Thyroid gland (tissue), 4 donors: Measurements from ENCODE around the gene DGKH. TPM values are rescaled to one million over a fixed set of nuclear protein-coding genes. Genes with fewer than 3 reads are reported as not detected.

Experiments
- DNase-seq, 2 donors: peaks; one replicate each; pipeline ENCODE4 v3.0.0-alpha.2; 2019
- H3K27ac ChIP-seq, 3 donors: fragments of 200-600 bp; sonication (generic); 1 replicate in 2 of 3; 2 replicates in 1 of 3; pipeline ENCODE4 v1.5.1; 2016 to 2019; ENCODE audit warnings: mild to moderate bottlenecking in 1 of 3, moderate library complexity in 1 of 3
- H3K27me3 ChIP-seq: fragments of 200-600 bp; sonication (generic); one replicate; pipeline ENCODE4 v1.5.1; 2019
- H3K36me3 ChIP-seq, 2 donors: fragments of 200-600 bp; sonication (generic); one replicate each; pipeline ENCODE4 v1.5.1; 2016 to 2019
- H3K4me1 ChIP-seq, 2 donors: fragments of 200-600 bp; sonication (generic); one replicate each; pipeline ENCODE4 v1.5.1; 2017 to 2019
- H3K4me3 ChIP-seq, 3 donors: fragments of 200-600 bp; sonication (generic); replicated peaks in 1 of 3; 1 replicate in 2 of 3; 2 replicates in 1 of 3; pipeline ENCODE4 v1.5.1; 2016; ENCODE audit warnings: mild to moderate bottlenecking in 1 of 3
- H3K9me3 ChIP-seq: fragments of 200-600 bp; sonication (generic); one replicate; pipeline ENCODE4 v1.5.1; 2017
- CTCF ChIP-seq, 6 experiments: fragments of 200-600 bp in 3 of 6; fragments of 450-650 bp in 3 of 6; sonication (generic) in 3 of 6; IDR thresholded peaks; one replicate each; pipeline ENCODE4 v1.5.1; 2016 to 2019; ENCODE audit warnings: antibody characterized with exemption in 6 of 6, mild to moderate bottlenecking in 2 of 6, inconsistent platforms in 1 of 6, moderate library complexity in 1 of 6
- POLR2A ChIP-seq, 2 donors: fragments of 450-650 bp; IDR thresholded peaks; one replicate each; pipeline ENCODE4 v1.6.1; 2017; ENCODE audit warnings: antibody characterized with exemption in 2 of 2, mild to moderate bottlenecking in 2 of 2, moderate library complexity in 1 of 2
- WGBS, 2 donors: methylation state at CpG; one replicate each; pipeline ENCODE4 v1.1.5; 2017; 5-methylcytosine and 5-hydroxymethylcytosine counted together
- intact Hi-C: fragments of 100-400 bp; cut with DNase I; formaldehyde crosslinking; loops from one replicate; pipeline ENCODE4 v1.15.1; 2023
- total RNA-seq, 4 donors: library from RNA; depleted of rRNA; stranded (reverse); fragments of >200 nt; gene quantifications; one replicate each; pipeline ENCODE4 v1.2.3, GENCODE V29; 2016

DGKH gene
- total RNA-seq, 4 donors from 2014 or later = 7.9 to 15.9 (median 12.4) TPM

DNA sequence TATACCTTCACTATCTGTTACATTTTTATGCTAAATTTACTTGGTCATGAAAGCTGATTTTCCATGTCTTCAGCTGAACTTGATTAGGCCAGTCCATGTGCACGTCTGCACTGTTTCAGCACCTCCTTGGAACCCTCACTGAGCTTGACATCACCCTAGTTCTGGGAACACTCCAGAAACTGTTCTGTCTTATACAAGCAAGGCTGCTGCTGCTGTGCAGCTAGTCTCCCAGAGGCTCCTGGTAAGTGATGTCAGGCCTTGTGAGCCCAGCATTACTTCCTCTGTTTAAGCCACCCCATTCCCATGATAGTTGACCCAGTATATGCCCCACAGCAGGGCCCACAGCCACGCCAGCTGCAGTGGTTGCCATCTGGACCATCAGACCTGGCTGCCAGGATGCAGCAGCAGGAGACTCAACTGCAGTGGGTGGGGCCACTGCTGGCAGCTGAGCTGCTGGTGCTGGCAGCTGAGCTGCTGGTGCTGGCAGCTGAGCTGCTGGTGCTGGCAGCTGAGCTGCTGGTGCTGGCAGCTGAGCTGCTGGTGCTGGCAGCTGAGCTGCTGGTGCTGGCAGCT lies 133.0 kb downstream of the DGKH start:
- Histone ChIP-seq H3K4me3 (no peak overlapping the region), H3K9me3 (no peaks in the 10 kb centered on the region), H3K27me3 (no peaks in the 10 kb centered on the region), H3K36me3 (peaks cover 0 to 4% of the 10 kb centered on the region in 2 donors), H3K27ac (no peak overlapping the region), H3K4me1 (no peaks in the 10 kb centered on the region)
- intact Hi-C loops = no loop called here
- no peak for TF ChIP-seq CTCF (IDR thresholded peaks at IDR 0.05)
- TF ChIP-seq POLR2A (IDR thresholded peaks at IDR 0.05) = no peak
- no peak for DNase-seq
- WGBS, 2 donors = 77 to 95% methylated on average over 1 to 2 of the region's 2 CpGs

DNA sequence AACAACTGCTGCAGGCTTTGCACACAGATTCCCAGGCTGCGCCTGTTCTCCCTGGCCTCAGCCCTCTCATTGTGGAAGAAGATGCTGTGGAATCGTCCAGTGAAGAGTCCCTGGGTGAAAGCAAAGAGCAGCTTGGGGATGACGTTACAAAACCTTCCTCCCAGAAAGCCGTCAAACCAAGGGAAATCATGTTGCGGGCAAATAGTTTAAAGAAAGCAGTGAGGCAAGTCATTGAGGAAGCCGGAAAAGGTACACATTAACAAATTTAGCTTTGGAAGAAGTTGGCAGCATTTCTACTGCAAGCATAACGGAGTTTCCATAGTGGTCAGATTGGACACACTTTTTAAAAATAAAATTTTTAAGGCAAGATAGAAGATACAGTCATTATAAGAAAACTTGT lies 140.6 kb downstream of the DGKH start:
- DNase-seq = no peak
- H3K36me3 ChIP-seq = peaks cover 6 to 9% of the 10 kb centered on the region in 2 donors
- no peaks in the 10 kb centered on the region for H3K4me1 ChIP-seq
- H3K4me3 ChIP-seq = no peak overlapping the region
- H3K27me3 ChIP-seq = no peaks in the 10 kb centered on the region
- H3K9me3 ChIP-seq = no peaks in the 10 kb centered on the region
- WGBS, 2 donors = 90 to 91% methylated on average over 7 of the region's 7 CpGs
- H3K27ac ChIP-seq = no peak overlapping the region
- TF ChIP-seq POLR2A (IDR thresholded peaks at IDR 0.05) (no peak), CTCF (IDR thresholded peaks at IDR 0.05) (no peak)
- intact Hi-C loops = no loop called here

- DNase-seq = no peak
- Histone ChIP-seq H3K36me3 (peaks cover 9 to 16% of the 10 kb centered on the region in 2 donors), H3K27ac (no peak overlapping the region), H3K27me3 (no peaks in the 10 kb centered on the region), H3K9me3 (no peaks in the 10 kb centered on the region), H3K4me3 (no peak overlapping the region), H3K4me1 (no peaks in the 10 kb centered on the region)
- TF ChIP-seq CTCF (IDR thresholded peaks at IDR 0.05) (no peak), POLR2A (IDR thresholded peaks at IDR 0.05) (no peak)
- intact Hi-C loops = no loop called here
- WGBS, 2 donors = 97 to 100% methylated on average over 1 of the region's 1 CpG
Measured at GRCh38 chr13:42190529-42190928, 142.1 kb downstream of the DGKH start.

- intact Hi-C loops = no loop called here
Measured at GRCh38 chr13:42211704-42212464, 163.4 kb downstream of the DGKH start.

More at GRCh38 chr13:42211704-42212464, 163.4 kb downstream of the DGKH start:
- DNase-seq = no peak
- no peak for TF ChIP-seq CTCF (IDR thresholded peaks at IDR 0.05)
- no peak for TF ChIP-seq POLR2A (IDR thresholded peaks at IDR 0.05)
- WGBS, 2 donors = 93 to 96% methylated on average over 5 of the region's 5 CpGs
- peaks cover 0 to 6% of the 10 kb centered on the region in 2 donors for H3K36me3 ChIP-seq
- no peaks in the 10 kb centered on the region for H3K9me3 ChIP-seq
- H3K27me3 ChIP-seq = no peaks in the 10 kb centered on the region
- no peaks in the 10 kb centered on the region for H3K4me1 ChIP-seq
- no peak overlapping the region for H3K4me3 ChIP-seq
- no peak overlapping the region for H3K27ac ChIP-seq
